ENCODE measurements around the gene PTPN3.

Gene PTPN3

DNA sequence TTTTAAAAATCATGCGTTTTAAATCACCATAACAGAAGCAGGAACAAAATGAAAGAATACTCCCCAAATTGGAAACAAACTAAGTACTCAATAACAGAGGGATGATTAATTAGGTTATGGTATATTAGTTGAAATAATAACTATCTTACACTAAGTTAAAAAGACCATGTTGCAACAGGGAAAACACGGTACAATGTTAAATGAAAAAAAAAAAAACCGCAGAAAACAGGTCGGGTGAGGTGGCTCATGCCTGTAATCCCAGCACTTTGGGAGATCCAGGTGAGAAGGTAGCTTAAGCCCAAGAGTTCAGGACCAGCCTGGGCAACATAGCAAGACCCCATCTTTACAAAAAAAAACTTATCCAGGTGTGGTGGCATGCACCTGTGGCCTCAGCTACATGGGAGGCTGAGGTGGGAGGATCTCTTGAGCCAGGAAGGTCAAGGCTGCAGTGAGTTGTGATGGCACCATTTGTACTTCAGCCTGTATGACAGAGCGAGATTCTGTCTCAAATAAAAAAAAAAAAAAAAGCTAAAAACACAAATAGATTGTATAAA lies 2.4 kb upstream of the PTPN3 start:
- DNase-seq = no peak

GRCh38 chr9:109499631-109500410 lies 1.7 kb upstream of the PTPN3 start:
- DNase-seq = no peak

DNA sequence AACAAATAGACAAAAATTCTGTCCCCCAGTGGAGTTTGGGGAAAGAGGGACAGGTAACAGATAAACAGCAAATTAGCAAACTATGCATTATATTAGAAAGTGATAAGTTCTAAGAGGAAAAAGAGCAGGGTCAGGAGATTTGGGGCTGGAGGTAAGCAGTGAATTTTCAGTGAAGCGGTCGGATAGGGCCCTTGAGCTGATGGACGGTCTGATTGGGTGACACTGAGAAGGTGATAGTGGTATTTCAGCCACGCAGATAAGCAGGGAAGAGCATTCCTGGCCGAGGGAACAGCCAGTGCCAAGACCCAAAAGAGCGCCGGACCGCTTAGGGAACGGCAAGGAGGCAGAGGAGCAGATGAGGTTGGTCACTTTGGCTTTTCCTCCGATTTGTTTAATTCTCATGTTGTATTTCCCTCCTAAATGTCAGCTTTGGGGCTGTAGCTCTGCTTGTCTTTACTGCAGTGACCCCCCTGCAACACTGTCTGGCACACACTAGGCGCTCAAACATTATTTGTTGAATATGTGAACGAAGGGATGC lies 1.1 kb upstream of the PTPN3 start:
- no peak for DNase-seq

DNA sequence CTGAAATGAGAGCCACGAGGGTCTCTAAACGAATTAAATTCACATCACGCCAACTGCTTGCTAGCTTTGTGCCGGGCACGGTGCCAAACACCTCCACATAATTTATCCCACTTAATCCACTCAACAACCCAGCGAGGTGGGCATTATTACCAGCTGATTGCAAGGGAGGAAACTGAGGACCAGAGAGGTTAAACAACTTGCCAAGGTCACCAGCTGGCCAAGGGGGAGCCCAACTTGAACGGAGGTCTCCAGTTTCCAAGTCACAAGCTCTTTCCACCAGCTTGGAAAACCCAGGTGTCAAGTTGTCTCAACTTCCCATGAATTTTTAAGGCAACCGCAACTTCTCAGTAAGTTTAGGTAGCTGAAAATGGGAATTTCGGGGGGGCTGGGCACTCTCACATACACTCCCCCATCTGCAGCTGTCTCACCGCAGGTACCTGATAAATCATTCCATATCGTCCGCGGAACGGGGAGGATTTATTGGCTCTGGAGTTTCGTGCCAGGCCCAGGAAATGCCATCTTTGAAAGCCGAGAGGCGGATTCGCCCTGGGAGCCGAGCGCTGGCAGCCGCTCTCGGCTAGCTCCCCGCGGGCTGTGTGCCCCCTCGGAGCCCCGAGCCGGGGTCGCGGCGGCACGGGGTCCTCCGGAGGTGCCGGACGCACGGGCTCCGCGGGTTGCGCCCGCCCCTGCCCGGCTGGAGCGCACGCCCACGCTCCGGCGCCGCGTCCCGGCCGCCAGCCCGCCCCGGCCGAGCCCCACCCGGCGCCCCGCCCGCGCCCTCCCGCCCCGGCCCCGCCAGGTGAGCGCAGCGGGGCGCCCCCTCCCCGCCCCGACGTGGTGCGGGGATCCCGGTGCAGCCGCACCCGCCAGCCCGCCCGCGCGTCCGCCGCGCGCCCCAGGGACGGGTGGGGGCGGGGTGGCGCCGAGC lies 617 bp downstream of the PTPN3 start:
- DNase-seq = no peak

- no peak for DNase-seq
Observed at GRCh38 chr9:109496841-109497225, 1.3 kb downstream of the PTPN3 start.

- no peak for DNase-seq
Observed at GRCh38 chr9:109496218-109496617, 1.9 kb downstream of the PTPN3 start.

DNA sequence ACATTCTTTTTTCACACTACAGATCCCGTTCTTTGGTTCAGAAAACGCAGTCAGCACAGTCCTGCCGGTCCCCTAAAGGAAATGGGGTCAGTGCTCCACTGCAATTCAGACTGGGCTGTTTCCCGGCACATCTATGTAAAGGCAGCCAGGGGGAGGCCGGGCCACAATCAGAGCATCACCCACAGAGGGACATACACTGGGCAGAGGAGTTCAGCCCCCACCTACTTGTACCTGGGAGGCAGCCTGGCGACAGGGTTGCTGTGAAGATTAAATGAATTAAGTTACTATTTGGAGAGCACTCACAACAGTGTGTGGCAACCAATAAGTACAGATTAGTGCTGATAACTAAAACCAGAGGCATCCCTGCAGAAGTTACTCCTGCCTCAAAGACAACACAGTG lies 4.5 kb downstream of the PTPN3 start:
- DNase-seq = no peak

DNA sequence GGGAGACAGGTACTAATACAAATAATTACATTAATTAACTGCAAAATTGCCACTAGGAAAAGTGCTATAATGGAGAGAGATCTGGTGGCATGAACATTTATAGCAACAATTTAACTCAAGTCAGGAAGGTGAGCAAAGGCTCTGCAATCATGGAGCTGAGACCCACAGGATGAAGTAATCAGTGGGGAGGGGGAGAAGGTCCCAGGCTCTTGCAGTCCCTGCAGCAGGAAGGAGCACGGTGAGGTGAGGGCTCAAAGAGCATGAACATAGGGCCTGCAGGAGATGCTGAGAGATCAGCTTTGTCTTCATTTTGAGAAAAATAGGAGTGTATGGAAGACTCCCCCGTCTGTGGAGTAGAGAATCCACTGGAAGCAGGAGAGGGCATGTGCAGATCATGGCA lies 6.5 kb downstream of the PTPN3 start:
- DNase-seq = no peak

GRCh38 chr9:109488791-109489492 lies 9.2 kb downstream of the PTPN3 start:
- no peak for DNase-seq

DNA sequence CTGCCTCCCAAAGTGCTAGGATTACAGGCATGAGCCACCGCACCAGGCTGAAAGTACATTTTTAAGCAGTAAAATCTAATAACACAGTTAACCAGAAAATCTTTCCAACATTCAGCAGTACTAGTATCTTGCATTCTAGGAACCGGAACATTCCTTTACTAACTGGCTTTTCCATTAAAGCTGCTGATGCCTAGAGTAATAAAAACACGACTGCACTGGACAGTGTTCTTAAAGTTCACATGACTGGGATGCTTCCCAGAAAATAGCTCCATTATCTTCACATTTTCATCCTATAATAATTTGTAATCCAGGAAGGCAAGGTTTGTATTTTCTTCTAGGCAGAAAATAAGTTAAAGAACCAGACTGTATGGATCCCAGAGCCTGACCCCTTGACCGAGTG lies 9.8 kb downstream of the PTPN3 start:
- DNase-seq = no peak

DNA sequence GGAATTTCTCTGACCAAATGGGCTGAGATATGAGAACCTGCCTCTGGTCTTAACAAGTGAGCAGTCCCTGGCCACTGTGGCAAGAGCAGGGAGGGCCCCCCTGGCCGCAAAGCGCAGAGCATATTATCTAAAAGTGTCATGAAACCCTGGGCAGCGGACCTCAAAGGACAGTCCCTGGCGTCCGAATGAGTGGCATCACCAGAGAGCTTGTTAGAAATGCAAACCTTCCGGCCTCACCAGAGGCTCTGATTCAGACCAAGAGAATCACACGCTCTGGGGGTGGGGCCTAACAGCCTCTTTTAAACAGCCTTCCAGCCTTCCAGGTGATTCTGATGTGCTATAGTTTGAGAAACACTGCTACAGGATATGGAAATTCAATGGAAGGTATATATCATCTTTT lies 10.9 kb downstream of the PTPN3 start:
- DNase-seq = no peak

- no peak for DNase-seq
Observed at GRCh38 chr9:109483744-109484429, 14.2 kb downstream of the PTPN3 start.

DNA sequence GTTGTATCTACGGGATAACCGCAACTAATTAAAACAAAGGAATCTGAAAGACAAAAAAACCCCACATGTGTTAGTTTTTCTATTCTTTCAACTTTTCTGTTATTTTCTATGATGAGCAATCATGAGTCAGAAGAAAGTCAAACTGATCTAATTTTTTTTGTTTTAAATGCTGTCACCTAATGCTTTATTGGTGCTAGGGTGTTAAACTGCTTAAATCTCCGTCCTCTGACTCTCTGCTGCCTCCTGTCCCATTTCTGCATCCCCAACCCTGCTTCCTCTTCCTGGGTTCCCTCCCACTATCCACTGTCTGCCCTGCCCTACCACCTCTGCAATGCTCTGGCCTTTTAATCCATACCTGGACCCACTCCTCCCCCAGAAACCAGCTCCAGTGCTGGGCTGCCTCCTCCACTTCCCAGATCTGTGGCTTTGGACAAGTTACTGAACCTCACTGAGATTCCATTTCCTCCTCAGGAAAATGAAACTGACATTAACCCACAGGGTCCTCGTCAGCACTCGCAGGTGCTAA lies 15.7 kb downstream of the PTPN3 start:
- no peak for DNase-seq

- no peak for DNase-seq
Observed at GRCh38 chr9:109481856-109482255, 16.3 kb downstream of the PTPN3 start.

GRCh38 chr9:109479822-109480221 lies 18.3 kb downstream of the PTPN3 start:
- no peak for DNase-seq

GRCh38 chr9:109478665-109479380 lies 19.3 kb downstream of the PTPN3 start:
- DNase-seq = no peak

GRCh38 chr9:109478051-109478563 lies 20.0 kb downstream of the PTPN3 start:
- no peak for DNase-seq

DNA sequence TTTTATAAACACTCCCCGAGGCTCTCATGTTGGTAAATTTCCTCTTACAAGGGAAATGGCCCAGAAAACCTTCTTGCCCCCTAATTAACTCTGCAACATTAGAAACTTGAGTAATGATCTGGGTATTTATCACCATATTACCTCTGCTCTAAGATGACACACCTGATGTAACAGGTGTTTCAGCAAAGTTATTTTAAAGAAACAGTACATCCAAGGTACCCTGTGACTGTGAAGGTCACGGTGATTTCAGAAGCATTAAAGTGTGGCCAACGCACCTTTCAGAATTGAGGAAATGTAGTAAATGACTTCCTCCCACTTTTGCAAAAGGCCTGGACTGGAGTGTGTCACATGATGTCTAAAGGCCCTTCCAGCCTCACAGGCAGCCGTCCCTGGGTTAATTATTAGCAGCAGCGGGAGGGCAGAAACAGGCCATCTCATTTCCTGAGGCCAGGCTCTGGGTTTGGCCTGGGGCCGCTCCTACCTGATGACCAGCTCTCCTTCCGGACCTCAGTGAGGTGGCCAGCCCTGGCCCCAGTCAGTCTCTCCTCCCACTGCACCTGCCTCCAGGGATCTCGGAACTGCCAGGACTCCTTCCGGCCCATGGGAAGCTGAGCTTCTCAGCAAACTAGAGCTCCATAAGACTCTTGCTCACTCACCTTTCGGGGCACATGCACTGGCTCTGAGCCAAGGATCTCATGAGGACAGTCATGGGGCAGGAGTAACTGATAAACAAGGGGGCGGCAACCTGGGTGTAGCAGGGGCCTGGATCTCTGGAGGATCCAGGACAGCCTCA lies 20.7 kb downstream of the PTPN3 start:
- DNase-seq = no peak

DNA sequence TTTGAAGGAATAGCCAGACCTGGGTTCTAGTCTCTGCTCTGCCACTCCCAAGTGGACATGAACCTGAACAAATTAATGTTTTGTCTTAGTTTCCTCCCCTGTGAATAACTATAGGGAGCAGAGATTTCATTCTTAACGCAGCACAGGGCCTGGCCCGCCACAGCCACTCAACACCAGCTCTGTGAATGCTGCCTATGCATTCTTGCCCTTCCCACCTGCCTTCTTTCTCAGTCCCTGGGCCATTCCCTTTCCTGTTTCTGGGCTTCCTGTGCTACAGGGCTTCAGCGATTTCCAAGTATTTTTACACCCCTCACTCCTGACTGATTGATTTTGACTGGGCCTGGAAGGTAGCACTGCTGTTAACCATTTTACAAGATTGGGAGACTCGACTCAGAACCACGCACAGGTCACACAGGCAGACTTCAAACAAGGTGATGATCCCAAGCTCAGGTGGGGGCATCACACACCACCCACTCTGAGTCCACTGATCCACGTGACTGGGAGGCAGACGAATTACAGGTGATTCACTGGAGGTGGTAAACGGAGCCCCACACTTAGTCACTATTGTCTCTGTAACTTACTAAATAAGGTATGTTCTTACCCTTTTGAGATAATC lies 21.4 kb downstream of the PTPN3 start:
- no peak for DNase-seq

DNA sequence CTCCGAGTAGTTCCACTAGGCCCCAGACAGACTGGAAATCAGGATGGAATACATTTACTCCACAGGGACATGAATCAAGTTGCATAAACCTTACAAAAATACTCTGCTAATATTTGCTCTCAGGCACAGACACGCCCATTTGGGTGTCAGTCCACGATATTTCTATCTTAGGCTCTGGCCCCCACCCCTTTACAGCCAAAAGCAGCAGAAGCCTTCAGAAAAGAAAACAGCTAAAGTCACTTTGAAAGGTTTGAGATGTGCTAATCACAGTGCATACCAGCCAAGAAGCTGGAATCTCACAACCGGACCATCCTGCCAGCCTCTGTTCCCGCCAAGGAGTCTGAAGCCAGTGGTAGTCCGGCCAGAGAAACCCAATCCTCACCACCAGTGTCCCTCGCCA lies 22.6 kb downstream of the PTPN3 start:
- DNase-seq = no peak
